GM19395 (cell line): ENCODE data around the gene ATG13.
A peak's percentile ranks its signal among the peaks of the same experiment; 100 is the strongest.
"Not testable (repeated sequence)": the region's sequence is repeated elsewhere in the genome, so short reads cannot be mapped to it uniquely, and the experiment has no call there.

ENCODE experiments used
- ATAC-seq: cut with Tn5 transposase; IDR thresholded peaks from one replicate; pipeline ENCODE4 v1.9.1; 2021; ENCODE audit warnings: mild to moderate bottlenecking, moderate library complexity; ENCODE audit not compliant: unreplicated experiment

The ATG13 gene

DNA sequence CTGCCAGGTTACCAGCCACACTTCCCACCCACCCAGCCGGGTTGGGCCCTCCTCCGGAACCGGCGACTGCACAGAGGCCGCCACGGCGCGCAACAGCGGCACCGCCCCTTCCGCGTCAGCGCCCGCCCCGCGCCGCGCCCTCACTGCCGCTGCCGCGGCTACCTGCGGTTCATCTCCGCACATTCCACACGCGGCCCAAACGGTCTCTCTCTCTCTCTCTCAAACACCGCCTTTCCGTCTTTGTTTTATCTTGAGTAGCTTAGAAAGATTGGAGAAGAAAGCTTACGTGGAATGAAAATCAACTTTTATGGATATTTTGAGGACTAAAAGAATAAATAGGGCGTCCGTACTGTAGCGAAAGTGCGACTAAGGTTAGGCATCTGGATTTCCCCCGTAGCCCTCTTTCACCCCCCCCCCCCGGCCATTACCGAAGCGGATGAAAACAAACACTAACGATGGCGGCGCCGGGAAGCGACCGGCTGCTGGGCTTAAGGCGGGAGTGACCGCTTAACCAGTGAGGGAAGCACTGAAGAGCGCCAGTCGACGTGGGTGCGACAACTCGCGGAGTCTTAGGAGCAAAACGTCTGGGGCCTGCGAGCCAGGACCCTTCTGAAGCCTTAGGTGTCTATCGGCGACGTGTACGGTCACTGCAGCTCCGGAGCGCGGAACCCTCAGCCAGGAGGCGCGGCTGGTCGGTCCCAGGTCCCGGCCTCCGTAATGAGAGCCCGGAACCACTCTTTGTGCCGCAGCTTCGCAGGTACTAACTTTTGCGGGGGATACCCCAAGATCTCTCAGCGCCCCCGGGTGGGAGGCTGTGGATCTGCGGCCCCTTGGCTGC, at the start of gene ATG13, which contains the start of gene HARBI1:
TSS of gene ATG13 (plus strand) at position 420 of the 838 bp plus-strand sequence. CDS start 26,739 bp downstream, outside the sequence.
TSS of gene HARBI1 (minus strand) at position 94 of the 838 bp plus-strand sequence. CDS start 990 bp downstream, outside the sequence.
- peak; percentile 88 for ATAC-seq

DNA sequence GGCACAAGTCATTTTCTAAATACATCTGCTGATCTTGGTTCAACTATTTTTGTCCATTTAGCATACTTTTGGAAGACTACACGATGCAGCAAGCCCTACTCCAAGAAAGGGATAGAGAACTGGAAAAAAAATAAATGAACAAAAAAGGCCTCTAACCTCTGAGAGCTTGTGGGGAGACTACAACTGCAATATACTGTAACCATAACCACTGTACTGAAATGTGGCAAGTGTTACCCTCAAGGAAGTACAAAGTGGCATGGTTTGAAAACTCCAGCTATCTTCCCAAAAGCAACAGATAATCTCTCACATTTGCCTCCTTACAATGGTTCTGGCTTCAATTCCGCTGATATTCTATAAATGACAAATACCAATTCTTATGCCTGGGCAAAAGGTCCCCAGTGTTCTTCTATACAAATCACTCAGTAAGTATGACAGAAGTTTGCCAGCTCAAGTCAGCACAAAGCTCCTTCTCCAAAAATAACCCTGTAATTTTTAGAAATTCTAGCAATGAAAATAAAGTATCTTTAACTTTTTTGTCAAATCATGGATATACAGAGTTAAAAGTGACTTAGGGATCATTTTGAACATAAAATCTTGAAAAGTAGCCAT, 46.5 kb upstream of the ATG13 start:
- ATAC-seq: no peak

DNA sequence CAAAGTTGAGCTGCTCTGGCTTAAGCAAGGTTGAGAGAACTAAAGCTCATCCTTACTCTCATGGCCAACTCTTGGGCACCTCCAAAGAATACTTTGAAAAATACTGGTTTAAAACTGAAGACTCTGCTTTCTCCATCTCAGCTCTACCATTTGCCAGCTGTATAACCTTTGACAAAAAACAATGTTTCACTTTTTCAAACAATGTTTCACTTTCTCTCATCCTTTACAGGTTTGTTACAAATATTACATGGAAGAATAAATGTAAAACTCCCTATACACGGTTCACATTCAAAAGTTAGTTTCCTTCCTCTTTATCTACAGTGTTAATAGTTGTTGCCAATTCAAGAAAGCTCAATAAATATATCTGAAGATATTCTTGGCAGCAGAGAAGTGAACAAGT, 42.7 kb upstream of the ATG13 start:
- no peak for ATAC-seq

DNA sequence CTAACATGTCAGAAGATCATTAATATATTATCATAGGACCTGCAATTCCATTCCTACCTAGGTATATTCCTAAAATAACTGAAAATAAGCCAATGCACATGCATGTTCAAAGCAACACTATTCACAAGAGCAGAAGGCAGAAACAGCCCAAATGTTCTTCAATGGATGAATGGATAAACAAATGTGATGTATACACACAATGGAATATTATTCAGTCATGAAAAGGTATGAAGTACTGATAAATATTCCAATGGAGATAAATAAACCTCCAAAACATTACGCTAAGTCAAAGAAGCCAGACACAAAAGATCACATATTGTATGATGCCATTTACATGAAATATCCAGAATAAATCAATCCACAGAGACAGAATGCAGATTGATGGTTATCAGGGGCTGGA, 40.3 kb upstream of the ATG13 start:
- no peak for ATAC-seq

DNA sequence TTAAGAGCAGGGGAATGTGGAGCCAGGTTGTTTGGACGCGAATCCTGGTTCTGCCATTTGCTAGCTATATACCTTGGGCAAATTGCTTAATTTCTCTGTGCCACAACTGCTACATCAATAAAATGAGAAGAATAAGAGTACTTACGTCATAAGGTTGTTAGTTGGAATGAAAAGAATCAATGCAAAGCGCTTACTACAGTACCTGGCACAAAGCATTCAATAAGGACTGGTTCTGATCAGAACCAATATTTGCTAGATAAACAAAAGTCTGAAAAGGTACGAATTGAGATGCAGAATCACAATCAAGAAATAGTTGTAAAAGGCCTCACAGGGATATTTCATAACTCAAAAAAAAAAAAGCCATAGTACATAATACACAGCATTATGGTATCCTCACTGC, 34.8 kb upstream of the ATG13 start:
- ATAC-seq: no peak

DNA sequence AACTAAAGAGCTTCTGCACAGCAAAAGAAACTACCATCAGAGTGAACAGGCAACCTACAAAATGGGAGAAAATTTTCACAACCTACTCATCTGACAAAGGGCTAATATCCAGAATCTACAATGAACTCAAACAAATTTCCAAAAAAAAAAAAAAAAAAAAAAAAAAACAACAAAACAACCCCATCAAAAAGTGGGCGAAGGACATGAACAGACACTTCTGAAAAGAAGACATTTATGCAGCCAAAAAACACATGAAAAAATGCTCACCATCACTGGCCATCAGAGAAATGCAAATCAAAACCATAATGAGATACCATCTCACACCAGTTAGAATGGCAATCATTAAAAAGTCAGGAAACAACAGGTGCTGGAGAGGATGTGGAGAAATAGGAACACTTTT, 33.8 kb upstream of the ATG13 start:
- ATAC-seq: not testable (repeated sequence)

DNA sequence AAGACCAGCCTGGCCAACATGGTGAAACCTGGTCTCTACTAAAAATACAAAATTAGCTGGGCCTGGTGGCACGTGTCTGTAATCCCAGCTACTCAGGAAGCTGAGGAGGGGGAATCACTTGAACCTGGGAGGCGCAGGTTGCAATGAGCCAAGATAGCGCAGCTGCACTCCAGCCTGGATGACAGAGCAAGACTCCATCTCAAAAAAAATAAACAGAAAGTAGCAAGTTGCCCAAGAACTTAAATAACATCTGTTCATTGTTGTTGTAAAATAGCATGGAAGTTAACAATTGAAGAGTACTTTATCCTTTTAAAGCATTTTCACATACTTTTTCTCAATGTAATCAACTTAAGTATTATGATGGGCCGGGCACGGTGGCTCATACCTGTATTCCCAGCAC, 29.2 kb upstream of the ATG13 start:
- ATAC-seq: no peak

DNA sequence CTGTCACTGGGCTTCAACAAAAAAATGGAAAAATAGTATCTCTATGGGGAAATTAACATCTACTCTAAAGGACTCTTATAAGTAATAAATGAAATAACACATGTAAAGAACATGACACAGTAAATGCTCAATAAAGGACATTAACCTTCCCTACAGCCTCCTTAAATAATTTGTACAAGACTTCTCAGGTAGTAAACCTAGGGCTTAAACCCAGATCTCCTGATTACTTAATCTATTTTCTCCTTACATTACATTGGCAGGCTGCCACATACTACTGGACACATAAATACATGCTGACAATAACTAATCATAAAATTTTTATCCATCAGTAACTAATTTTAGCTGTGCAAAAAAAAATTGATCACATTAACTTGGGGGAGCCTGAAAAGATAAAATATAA, 28.4 kb upstream of the ATG13 start:
- ATAC-seq: no peak

DNA sequence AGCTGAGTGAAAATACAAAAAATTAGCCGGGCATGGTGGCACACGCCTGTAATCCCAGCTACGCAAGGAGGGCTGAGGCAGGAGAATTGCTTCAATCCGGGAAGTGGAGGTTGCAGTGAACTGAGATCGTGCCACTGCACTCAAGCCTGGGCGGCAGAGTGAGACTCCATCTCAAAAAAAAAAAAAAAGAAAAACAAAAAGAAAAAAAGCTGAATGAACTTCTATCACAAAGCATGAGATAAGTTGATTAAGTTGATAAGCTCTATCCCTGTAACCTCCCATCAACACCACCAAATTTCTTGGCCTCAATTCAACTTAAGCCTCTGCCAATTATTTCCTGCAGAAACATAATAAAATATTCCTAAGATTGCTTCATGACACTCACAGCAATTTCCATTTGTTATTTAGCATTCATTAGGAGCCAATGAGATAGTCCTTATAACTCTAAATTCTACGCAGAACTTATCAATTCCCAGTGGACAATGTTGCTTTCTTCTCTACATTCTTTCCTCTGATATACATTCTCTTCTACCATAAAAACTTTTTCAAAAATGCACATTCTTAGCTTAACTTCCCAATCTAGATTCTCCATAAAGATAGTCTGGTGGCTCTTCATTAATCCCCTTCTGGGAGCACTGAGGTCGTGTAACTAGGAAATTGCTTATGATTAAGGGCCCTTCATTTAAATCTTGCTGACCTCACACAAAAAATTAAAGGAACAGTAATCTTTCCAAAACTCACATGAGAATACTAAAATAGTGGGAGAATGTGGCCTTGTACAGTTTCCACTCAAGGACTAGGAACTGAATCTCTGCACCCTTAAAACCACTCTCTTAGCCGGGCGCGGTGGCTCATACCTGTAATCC, 26.4 kb upstream of the ATG13 start:
- ATAC-seq: no peak

DNA sequence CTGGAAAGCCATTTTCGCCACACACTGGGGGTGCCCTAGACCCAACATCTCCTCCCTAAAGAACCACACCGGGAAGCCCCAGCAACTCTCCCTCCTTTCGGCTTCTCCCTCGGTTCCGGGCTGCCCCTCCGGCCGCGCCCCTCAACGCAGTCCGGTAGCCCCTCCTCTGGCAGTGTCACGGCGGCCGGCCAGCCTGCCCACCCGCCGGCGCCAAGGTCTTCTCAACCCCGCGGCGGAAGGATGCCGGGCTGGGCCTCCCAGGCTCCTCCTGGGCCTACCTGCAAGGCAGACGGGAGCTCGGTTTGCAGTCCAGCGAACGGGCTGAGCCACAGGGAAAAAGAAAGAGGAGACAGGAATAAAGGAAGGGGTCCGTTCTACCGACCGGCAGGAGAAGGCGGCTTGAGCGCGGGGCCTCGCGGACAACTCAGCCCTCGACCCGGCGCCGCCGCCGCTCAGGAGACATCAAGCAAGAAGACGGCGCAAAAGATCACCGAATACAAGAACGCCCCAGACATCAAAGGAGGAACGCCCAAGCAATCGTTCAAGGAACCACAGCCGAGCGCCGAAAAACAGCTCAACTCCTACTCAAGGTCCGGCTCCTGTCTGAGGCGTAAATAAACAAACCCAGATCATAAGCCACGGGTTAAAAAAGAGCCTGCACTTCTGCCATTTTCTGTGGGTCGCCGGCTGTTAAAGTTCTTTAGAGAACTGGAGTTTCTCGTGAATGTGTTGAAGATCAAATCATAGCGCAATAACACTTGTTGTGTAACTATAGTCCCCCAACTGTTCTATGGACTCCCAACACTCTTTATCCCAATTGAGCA, 23.6 kb upstream of the ATG13 start, which contains the start of gene AMBRA1:
TSS of gene AMBRA1 (minus strand) at position 474 of the 824 bp plus-strand sequence. CDS start 45,643 bp downstream, outside the sequence.
- peak; percentile 91 for ATAC-seq

DNA sequence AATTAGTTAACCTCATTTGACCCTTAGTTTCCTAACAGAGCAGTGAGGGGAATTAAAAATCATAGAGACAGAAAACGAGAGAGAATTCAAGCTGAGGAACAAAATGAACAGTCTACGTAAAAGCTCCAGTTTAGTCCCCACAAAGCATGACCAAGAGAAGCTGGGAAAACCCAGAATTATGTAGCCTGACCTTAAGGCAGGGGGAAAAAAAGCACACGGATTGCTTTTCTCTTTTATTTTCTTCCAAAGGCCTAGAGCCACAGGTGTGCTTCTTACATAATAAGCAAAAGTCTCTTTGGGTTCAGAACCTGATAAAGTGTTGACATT, 23.0 kb upstream of the ATG13 start:
- ATAC-seq: no peak

DNA sequence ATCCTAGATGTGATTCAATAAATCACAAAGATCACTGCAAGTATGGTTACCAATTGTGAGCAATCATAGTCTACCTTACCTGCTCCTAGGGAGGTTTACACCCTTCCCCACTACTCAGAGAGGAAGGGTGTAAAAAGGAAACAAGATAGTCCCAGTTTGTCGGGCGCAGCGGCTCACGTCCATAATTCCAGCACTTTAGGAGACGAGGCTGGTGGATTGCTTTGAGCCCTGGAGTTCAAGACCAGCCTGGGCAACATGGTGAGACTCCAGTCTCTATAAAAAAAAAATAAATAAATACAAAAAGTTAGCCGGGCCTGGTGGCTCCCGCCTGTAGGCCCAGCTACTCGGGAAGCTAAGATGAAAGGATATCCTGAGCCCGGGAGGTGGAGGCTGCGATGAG, 22.6 kb upstream of the ATG13 start:
- no peak for ATAC-seq

DNA sequence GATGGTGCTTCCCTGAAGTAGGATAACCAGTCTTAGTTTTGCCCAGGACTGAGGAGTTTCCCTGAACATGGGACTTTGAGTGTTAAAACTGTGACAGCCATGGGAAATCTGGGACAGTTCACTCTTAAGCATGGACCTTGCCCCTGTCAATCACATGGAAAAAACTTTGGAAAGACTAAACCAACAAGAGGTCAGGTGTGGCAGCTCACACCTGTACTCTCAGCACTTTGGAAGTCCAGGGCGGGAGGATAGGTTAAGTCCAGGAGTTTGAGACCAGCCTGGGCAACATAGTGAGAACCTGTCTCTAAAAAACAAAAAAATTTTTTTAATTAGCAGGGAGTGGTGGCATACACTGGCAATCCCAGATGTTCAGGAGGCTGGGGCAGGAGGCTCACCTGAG, 20.2 kb upstream of the ATG13 start:
- ATAC-seq: no peak

DNA sequence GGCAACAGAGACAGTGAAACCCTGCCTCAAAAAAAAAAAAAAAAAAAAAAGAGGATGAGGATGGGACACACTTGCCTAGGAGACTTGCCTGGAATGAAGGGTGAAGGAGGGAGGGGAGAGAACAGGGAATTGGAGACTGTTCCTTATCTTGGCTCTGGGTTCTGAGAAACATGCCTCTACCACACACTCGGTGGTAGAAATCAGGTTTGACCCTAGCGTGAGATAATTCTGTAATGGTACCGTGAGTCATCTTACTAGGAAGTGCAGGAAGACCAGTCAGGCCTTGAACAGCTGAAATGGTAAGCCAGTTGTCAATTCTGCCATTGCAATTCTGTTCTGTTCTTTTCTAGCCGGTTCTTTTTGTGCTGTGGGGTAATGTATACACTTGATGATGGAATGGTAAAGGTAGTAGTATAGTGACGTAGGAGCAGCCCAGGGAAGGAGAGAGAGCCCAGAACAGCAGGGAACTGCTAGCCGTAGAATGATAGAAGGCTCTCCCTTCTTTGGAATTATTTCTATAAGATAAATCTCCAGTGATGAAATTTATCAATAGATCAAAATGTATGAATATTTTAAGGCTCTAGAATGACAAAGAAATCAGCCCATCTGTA, 19.6 kb upstream of the ATG13 start:
- ATAC-seq: no peak

DNA sequence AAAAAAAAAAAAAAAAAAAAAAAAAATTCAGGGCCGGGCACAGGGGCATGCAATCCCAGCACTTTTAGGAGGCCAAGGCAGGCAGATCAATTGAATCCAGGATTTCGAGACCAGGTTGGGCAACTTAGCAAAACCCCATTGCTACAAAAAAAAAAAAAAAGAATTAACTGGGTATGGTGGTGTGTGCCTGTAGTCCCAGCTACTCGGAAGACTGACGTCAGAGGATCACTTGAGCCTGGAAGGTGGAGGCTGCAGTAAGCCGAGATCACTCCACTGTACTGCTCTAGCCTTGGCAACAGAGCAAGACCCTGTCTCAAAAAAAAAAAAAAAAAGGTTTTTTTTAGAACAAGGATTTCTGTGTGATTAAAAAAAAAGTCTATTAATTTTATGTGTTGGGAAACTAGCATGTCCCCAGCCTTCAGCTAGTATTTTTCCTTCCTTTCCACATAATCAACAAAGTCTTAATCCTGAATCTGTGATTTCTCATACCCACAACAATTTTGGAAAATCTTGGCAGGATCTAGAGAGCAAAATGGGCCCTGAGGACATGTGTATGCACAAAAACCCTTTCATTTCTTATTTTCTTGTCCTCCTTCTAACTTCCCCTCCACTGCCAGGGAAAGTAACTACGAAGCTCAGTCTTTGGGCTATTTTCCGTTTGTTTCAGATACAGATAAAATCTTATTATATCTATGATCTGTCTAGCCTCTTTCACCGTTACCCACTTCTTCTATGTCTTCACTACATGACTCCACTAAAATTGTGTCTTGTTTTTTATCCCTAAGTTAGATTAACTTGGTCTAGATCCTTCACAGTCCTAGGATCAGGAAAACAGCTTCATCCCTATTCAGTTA, 17.8 kb upstream of the ATG13 start:
- no peak for ATAC-seq

DNA sequence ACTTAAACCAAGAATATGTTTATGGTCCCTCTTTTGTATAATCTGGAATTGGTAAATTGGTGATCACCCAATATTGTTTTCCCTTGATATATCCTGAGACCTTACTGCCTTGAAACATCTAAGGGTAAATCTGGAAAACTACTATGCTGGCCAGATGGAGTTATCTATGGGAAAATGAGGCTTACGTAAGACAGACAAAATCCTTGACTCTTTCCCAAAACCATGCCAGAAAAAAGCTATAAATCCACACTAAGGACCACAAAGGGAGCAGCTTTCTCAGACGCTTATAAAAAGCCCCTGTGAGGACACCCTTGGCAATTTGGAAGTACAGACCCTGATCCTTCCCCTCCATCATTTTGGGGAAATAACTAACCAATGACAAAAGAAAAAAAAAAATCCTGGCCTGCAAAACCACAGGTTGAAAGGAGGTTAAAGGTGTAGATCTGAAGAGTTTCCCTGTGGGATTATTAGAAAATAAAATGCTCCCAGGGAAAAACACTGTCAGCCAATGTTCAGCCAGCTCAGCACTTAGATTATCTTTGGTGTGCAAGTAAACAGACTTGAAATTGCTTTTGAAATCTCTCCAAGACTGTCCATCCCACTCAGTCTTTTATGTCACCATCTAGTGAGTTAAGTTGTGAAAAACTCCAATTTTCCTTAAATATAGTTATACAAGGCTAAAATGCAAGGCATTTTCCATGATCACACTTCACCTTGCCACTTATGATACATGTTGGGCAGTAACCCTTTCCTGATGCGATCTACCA, 17.0 kb upstream of the ATG13 start:
- no peak for ATAC-seq

DNA sequence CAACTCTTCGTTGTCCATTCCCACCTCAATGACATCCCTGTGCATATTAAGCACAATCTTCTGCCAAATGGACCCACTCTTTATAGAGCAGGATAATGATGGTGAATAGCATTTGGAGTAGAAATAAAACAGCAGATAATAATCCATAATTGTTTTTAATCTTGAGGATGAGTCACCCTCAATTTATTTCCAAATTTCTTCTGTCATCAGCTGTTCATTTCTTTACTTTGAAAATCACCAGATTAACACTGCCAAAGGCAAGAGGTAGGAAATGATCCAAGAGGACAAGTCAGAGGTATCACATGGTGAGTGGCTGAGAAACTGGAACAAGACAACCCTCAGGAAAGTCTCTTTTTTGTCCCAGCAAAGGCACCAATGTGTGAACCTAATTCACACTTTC, 16.2 kb upstream of the ATG13 start:
- ATAC-seq: no peak

DNA sequence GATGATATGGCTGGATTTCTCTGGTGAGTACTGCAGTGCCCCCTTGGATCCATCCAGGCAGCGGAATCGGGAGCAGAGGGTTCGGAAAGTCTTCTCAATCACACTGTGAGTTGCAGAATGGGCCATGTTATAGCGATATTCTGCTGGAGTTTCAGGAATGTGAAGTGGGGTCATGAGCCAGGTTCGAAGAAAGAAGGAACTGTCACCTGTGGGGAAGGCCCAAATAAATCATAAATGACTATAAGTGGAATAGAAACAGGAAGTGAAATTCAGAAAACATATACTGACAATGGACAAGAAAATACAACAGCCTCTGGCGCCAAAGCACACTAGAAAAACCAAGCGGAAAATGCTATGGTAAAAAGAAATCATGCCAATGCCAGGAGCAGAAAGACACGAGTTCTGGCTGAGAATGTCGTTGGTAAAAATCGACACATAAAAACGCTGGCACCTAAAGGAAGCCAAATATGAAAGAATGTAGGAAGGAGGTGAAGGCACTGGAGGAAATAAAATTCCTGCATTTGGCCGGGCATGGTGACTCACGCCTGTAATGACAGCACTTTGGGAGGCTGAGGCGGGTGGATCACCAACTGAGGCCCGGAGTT, 13.5 kb upstream of the ATG13 start:
- no peak for ATAC-seq
